A549 (cell line): ENCODE results near the gene CARMIL1. TPM values are rescaled to one million over a fixed set of nuclear protein-coding genes. Genes with fewer than 3 reads are reported as not detected.

ENCODE experiments used
- ATAC-seq, 2 experiments: fragments of 200-7000 bp in 1 of 2; fragments of >200 bp in 1 of 2; cut with Nextera tagmentation in 1 of 2; cut with Tn5 transposase in 1 of 2; 3 replicates each; pipeline versions ENCODE4 v1.8.0 to v1.9.1; 2018 to 2020; ENCODE audit warnings: mild to moderate bottlenecking in 1 of 2, moderate library complexity in 1 of 2
- CTCF ChIA-PET: fragments of 300-600 bp; sonication (Branson Sonifier 250); formaldehyde crosslinking; extraction: SDS; loops from one replicate; lab custom pipeline; 2021; ENCODE audit warnings: antibody characterized with exemption, inconsistent platforms; lab: Yijun Ruan, JAX
- POLR2A ChIA-PET: fragments of 350-600 bp; formaldehyde crosslinking; extraction: SDS; loops from one replicate; lab custom pipeline; 2021; ENCODE audit warnings: antibody characterized with exemption, inconsistent platforms; lab: Yijun Ruan, JAX
- DNase-seq, 2 experiments: peaks; one replicate each; pipeline versions ENCODE4 v3.0.0 to v3.0.0-alpha.2; 2011 to 2016; ENCODE audit warnings: low read depth in 1 of 2, low spot score in 1 of 2
- FAIRE-seq: peaks from 2 replicates; lab custom pipeline; 2011; peaks lifted over from hg19 to GRCh38; lab: Jason Lieb, UNC
- H3K27ac ChIP-seq, 2 experiments: fragments of >200 bp; sonication (Bioruptor Twin); formaldehyde crosslinking; 3 replicates each; pipeline ENCODE4 v1.5.1; 2016 to 2017
- H3K4me1 ChIP-seq: fragments of >200 bp; sonication (Bioruptor Twin); formaldehyde crosslinking; 3 replicates; pipeline ENCODE4 v1.6.1; 2016
- H3K4me2 ChIP-seq: fragments of >200 bp; sonication (Bioruptor Twin); formaldehyde crosslinking; 3 replicates; pipeline ENCODE4 v1.6.1; 2016
- H3K4me3 ChIP-seq: fragments of >200 bp; sonication (Bioruptor Twin); formaldehyde crosslinking; 3 replicates; pipeline ENCODE4 v1.5.1; 2016
- H3K9me3 ChIP-seq: fragments of >200 bp; sonication (Bioruptor Twin); formaldehyde crosslinking; 3 replicates; pipeline ENCODE4 v1.6.1; 2016
- BHLHE40 ChIP-seq: IDR thresholded peaks from 2 replicates; pipeline ENCODE4 v1.6.1; 2012; ENCODE audit warnings: low read depth, low read length, inconsistent platforms
- CEBPB ChIP-seq, 2 experiments: fragments of >200 bp in 1 of 2; sonication (Bioruptor Twin) in 1 of 2; formaldehyde crosslinking in 1 of 2; IDR thresholded peaks; 2 replicates each; pipeline ENCODE4 v1.6.1; 2012 to 2016
- EHMT2 ChIP-seq: fragments of 200-600 bp; sonication (generic); IDR thresholded peaks from 2 replicates; pipeline ENCODE4 v1.6.1; 2016; ENCODE audit warnings: antibody characterized with exemption, low read depth, mild to moderate bottlenecking, moderate library complexity
- EP300 ChIP-seq, 2 experiments: fragments of >200 bp; sonication (Bioruptor Twin); formaldehyde crosslinking; IDR thresholded peaks; 2 replicates in 1 of 2; 3 replicates in 1 of 2; pipeline ENCODE4 v1.6.1; 2016 to 2017
- FOSL2 ChIP-seq, 2 experiments: fragments of 450-650 bp in 1 of 2; fragments of >200 bp in 1 of 2; sonication (Bioruptor Twin) in 1 of 2; formaldehyde crosslinking; IDR thresholded peaks; 2 replicates each; pipeline versions ENCODE4 v1.5.0 to v1.6.1; 2016 to 2020; ENCODE audit warnings: mild to moderate bottlenecking in 1 of 2, moderate library complexity in 1 of 2
- FOXS1 ChIP-seq: fragments of 250-450 bp; sonication (Bioruptor Pico); IDR thresholded peaks from 2 replicates; pipeline ENCODE4 v1.5.0; 2020; ENCODE audit warnings: mild to moderate bottlenecking, moderate library complexity
- GATA3 ChIP-seq: IDR thresholded peaks from 2 replicates; pipeline ENCODE4 v1.6.1; 2012; ENCODE audit warnings: borderline replicate concordance
- HDAC2 ChIP-seq: fragments of 200-600 bp; sonication (generic); IDR thresholded peaks from 2 replicates; pipeline ENCODE4 v1.6.1; 2016
- HOXB5 ChIP-seq: fragments of 250-450 bp; sonication (Bioruptor Pico); IDR thresholded peaks from 2 replicates; pipeline ENCODE4 v1.5.0; 2020; ENCODE audit warnings: mild to moderate bottlenecking, moderate library complexity
- JUN ChIP-seq, 2 experiments: fragments of >200 bp; sonication (Bioruptor Twin); formaldehyde crosslinking; IDR thresholded peaks; 2 replicates in 1 of 2; 3 replicates in 1 of 2; pipeline ENCODE4 v1.6.1; 2016 to 2017
- JUNB ChIP-seq: fragments of >200 bp; sonication (Bioruptor Twin); formaldehyde crosslinking; IDR thresholded peaks from 2 replicates; pipeline ENCODE4 v1.6.1; 2016
- KDM1A ChIP-seq: fragments of 200-600 bp; sonication (generic); IDR thresholded peaks from 2 replicates; pipeline ENCODE4 v1.6.1; 2016; ENCODE audit warnings: low read depth, mild to moderate bottlenecking
- MAZ ChIP-seq: fragments of 150-350 bp; IDR thresholded peaks from 2 replicates; pipeline ENCODE4 v1.6.1; 2014; ENCODE audit warnings: antibody characterized with exemption, low read depth, low read length, borderline replicate concordance
- NFE2L2 ChIP-seq: fragments of 150-350 bp; conservative IDR thresholded peaks from 2 replicates; pipeline ENCODE4 v1.6.1; 2014; ENCODE audit warnings: low read length
- NPAS2 ChIP-seq: fragments of 250-450 bp; sonication (Bioruptor Pico); IDR thresholded peaks from 2 replicates; pipeline ENCODE4 v1.8.0; 2022; ENCODE audit warnings: mild to moderate bottlenecking, moderate library complexity, borderline replicate concordance
- NR3C1 ChIP-seq: fragments of >200 bp; sonication (Bioruptor Twin); formaldehyde crosslinking; IDR thresholded peaks from 3 replicates; pipeline ENCODE4 v1.6.1; 2017
- POLR2A ChIP-seq: IDR thresholded peaks from 2 replicates; pipeline ENCODE4 v1.6.1; 2012; ENCODE audit warnings: mild to moderate bottlenecking, low read length
- RARB ChIP-seq: fragments of 250-450 bp; sonication (Bioruptor Pico); IDR thresholded peaks from 2 replicates; pipeline ENCODE4 v1.8.0; 2021; ENCODE audit warnings: mild to moderate bottlenecking, moderate library complexity
- RCOR1 ChIP-seq: fragments of 150-350 bp; IDR thresholded peaks from 2 replicates; pipeline ENCODE4 v1.6.1; 2014; ENCODE audit warnings: antibody characterized with exemption, low read length, low read depth
- SREBF2 ChIP-seq: fragments of 450-650 bp; IDR thresholded peaks from 2 replicates; pipeline ENCODE4 v1.6.1; 2014; ENCODE audit warnings: mild to moderate bottlenecking, moderate library complexity
- TFCP2L1 ChIP-seq: fragments of 250-450 bp; sonication (Bioruptor Pico); IDR thresholded peaks from 2 replicates; pipeline ENCODE4 v1.5.0; 2021; ENCODE audit warnings: mild to moderate bottlenecking
- TP53 ChIP-seq: fragments of 250-450 bp; sonication (Bioruptor Pico); IDR thresholded peaks from 2 replicates; pipeline ENCODE4 v1.5.0; 2021; ENCODE audit warnings: mild to moderate bottlenecking, moderate library complexity
- ZFP36 ChIP-seq: fragments of 450-650 bp; IDR thresholded peaks from 2 replicates; pipeline ENCODE4 v1.6.1; 2014; ENCODE audit warnings: borderline replicate concordance; ENCODE audit not compliant: partially characterized antibody
- ZNF302 ChIP-seq: fragments of 250-450 bp; sonication (Bioruptor Pico); IDR thresholded peaks from 2 replicates; pipeline ENCODE4 v1.9.0; 2021; ENCODE audit warnings: inconsistent platforms, mild to moderate bottlenecking, moderate library complexity
- ZSCAN20 ChIP-seq: fragments of 250-450 bp; sonication (Bioruptor Pico); IDR thresholded peaks from 2 replicates; pipeline ENCODE4 v1.8.0; 2022; ENCODE audit warnings: mild to moderate bottlenecking, moderate library complexity
- WGBS: methylation state at CpG from one replicate; pipeline ENCODE4 v1.1.6; 2017; ENCODE audit errors: missing lambda C conversion rate; 5-methylcytosine and 5-hydroxymethylcytosine counted together
- polyA plus RNA-seq, 4 experiments: library from polyadenylated mRNA; depleted of rRNA in 3 of 4; stranded (reverse); fragments of >200 nt; fragmentation: RNase III in 1 of 4; extraction: RNeasy Plus Mini Kit Qiagen cat#74134 plus additional on column Dnase treatment in 1 of 4; gene quantifications; 2 replicates in 3 of 4; 3 replicates in 1 of 4; pipeline ENCODE4 v1.2.3, GENCODE V29; 2011 to 2017
- TF ChIP-seq, protein P1 (sequence below): fragments of >200 bp; sonication (Bioruptor Twin); formaldehyde crosslinking; IDR thresholded peaks from 2 replicates; pipeline ENCODE4 v1.6.1; 2016
- TF ChIP-seq, protein P2 (sequence below): fragments of 250-450 bp; sonication (Bioruptor Pico); IDR thresholded peaks from 2 replicates; pipeline ENCODE4 v1.5.0; 2021; ENCODE audit warnings: mild to moderate bottlenecking, moderate library complexity, borderline replicate concordance
- TF ChIP-seq, protein P3 (sequence below): IDR thresholded peaks from 2 replicates; pipeline ENCODE4 v1.6.1; 2012; ENCODE audit warnings: low read depth, borderline replicate concordance
- TF ChIP-seq, protein P4 (sequence below): fragments of >200 bp; sonication (Bioruptor Twin); formaldehyde crosslinking; IDR thresholded peaks from 3 replicates; pipeline ENCODE4 v1.6.1; 2016

Gene CARMIL1
- polyA plus RNA-seq, 2 of the 4 experiments (the other 2 are of a cell fraction): 11.5 to 11.8 TPM

DNA sequence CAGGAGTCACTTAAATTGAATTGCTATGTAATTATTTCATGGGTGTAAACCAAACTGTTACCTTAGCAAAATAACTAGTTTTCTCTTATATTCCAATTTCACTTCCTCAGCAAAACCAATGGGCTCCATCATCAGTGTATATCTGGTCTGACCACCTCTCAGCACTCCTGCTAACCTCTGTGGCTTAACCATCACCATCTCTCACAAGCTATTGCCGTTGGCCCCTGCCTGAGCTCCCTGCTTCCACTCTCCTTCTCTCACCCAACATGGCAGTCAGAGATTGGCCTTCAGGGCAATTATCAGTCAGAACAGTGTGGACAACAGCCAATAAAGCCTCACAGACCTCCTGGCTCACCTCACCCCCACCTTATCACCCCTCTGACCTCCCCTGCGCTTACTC, 124.0 kb downstream of the CARMIL1 start:
- Histone ChIP-seq H3K4me1 (no peaks in the 10 kb centered on the region), H3K9me3 (no peaks in the 10 kb centered on the region), H3K4me2 (no peak overlapping the region), H3K27ac (no peak overlapping the region), H3K4me3 (no peak overlapping the region)
- FAIRE-seq (no peak), DNase-seq (no peak), ATAC-seq (no peak)
- ChIA-PET POLR2A (no interaction called here), CTCF (interaction anchor here (1.1 to 1.2 kb wide), 2 partner anchors 17 to 137 kb away, joined by 3 read pairs; no protein-coding TSS in a partner anchor)
- no peak for TF ChIP-seq BHLHE40
- TF ChIP-seq, protein P1, sequence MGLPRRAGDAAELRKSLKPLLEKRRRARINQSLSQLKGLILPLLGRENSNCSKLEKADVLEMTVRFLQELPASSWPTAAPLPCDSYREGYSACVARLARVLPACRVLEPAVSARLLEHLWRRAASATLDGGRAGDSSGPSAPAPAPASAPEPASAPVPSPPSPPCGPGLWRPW: no peak
- TF ChIP-seq JUN (IDR thresholded peaks at IDR 0.05): no peak
- no peak for TF ChIP-seq NFE2L2
- no peak for TF ChIP-seq CEBPB (IDR thresholded peaks at IDR 0.05)
- TF ChIP-seq NPAS2: no peak
- TF ChIP-seq, protein P2, sequence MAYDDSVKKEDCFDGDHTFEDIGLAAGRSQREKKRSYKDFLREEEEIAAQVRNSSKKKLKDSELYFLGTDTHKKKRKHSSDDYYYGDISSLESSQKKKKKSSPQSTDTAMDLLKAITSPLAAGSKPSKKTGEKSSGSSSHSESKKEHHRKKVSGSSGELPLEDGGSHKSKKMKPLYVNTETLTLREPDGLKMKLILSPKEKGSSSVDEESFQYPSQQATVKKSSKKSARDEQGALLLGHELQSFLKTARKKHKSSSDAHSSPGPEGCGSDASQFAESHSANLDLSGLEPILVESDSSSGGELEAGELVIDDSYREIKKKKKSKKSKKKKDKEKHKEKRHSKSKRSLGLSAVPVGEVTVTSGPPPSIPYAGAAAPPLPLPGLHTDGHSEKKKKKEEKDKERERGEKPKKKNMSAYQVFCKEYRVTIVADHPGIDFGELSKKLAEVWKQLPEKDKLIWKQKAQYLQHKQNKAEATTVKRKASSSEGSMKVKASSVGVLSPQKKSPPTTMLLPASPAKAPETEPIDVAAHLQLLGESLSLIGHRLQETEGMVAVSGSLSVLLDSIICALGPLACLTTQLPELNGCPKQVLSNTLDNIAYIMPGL: no peak
- TF ChIP-seq, protein P3, sequence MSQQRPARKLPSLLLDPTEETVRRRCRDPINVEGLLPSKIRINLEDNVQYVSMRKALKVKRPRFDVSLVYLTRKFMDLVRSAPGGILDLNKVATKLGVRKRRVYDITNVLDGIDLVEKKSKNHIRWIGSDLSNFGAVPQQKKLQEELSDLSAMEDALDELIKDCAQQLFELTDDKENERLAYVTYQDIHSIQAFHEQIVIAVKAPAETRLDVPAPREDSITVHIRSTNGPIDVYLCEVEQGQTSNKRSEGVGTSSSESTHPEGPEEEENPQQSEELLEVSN: no peak
- no peak for TF ChIP-seq POLR2A
- no peak for TF ChIP-seq NR3C1
- TF ChIP-seq EHMT2: no peak
- TF ChIP-seq MAZ: no peak
- no peak for TF ChIP-seq KDM1A
- WGBS: 100% methylated on average over 2 of the region's 2 CpGs

DNA sequence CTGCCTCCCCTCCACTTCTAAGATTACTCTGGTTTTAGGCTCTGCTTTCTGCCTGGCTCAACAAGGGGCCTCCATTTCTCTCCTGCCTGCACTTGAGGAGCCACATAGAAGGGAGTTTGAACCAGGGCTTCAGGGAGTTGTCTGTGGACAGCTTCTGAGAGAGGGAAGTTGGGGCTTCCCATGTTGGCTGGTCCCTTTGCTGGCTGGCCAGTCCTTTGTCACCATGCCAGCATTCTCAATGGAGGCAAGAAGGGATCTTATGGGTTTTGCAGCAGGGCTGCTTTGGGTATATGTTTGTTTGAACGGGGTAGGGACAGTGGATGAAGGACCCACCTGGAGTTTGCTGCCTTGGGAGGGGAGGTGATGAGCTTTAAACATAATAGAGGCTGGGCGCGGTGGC, 124.9 kb downstream of the CARMIL1 start:
- 89% methylated on average over 3 of the region's 3 CpGs for WGBS
- ChIA-PET CTCF (interaction anchor here (1.1 to 1.2 kb wide), 2 partner anchors 18 to 138 kb away, joined by 3 read pairs; no protein-coding TSS in a partner anchor), POLR2A (no interaction called here)
- no peaks in the 10 kb centered on the region for H3K9me3 ChIP-seq
- no peak overlapping the region for H3K4me2 ChIP-seq
- ATAC-seq (no peak), DNase-seq (no peak), FAIRE-seq (no peak)
- H3K27ac ChIP-seq: no peak overlapping the region
- no peak overlapping the region for H3K4me3 ChIP-seq
- no peak for TF ChIP-seq RCOR1
- no peak for TF ChIP-seq MAZ
- no peaks in the 10 kb centered on the region for H3K4me1 ChIP-seq

DNA sequence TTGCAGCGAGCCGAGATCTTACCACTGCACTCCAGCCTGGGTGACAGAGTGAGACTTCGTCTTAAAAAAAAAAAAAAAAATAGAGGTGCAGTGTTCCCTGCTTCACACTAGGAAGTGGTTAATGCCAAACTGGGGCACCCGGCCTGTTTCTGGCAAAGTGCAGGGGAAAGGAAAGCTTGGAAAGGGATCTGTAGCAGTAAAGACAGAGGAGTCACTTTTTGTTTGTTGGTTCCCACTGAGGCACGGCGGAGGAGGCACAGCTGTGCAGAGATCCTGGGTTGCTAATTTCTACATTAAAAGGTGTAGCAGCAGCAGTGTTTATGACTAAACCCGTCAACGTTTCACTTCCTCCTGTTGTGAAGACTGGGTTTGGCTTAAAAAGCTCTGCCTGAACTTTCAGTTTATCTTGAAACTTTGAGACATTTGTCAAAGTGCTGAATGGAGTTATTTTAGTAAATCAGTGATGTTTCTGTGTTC, 125.6 kb downstream of the CARMIL1 start:
- no peak for ATAC-seq
- H3K4me3 ChIP-seq: no peak overlapping the region
- CTCF ChIA-PET: no interaction called here

DNA sequence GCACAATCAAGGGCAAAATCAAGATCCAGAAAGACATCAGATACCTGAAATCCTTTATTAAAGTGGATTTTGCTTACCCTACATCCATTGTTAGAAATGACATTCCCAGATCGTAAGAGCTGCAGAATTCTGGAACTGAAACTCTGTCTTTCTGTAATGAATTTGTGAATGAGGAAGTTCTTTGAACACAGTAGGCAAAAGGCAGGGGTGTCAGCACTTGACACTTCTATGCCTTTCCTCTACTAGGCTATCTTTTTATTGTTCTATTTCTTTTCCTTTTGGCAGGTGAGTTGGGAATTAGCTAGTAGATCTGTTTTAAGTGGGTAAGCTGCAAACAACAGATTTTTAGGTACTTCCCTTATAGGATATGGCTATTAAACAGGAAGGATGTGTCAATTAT, 126.3 kb downstream of the CARMIL1 start:
- ATAC-seq: no peak
- no peak for DNase-seq
- ChIA-PET CTCF (no interaction called here), POLR2A (interaction anchor here (0.5 kb wide), 1 partner anchor 96 kb away, joined by 3 read pairs; no protein-coding TSS in a partner anchor)
- WGBS: 70% methylated on average over 1 of the region's 1 CpG
- no peaks in the 10 kb centered on the region for H3K4me1 ChIP-seq
- no peaks in the 10 kb centered on the region for H3K9me3 ChIP-seq
- H3K27ac ChIP-seq: no peak overlapping the region
- no peak overlapping the region for H3K4me2 ChIP-seq
- no peak overlapping the region for H3K4me3 ChIP-seq
- no peak for FAIRE-seq
- no peak for TF ChIP-seq EP300 (IDR thresholded peaks at IDR 0.05)
- no peak for TF ChIP-seq NR3C1
- TF ChIP-seq TFCP2L1 (CRISPR knock-in tag): no peak
- TF ChIP-seq, protein P4, sequence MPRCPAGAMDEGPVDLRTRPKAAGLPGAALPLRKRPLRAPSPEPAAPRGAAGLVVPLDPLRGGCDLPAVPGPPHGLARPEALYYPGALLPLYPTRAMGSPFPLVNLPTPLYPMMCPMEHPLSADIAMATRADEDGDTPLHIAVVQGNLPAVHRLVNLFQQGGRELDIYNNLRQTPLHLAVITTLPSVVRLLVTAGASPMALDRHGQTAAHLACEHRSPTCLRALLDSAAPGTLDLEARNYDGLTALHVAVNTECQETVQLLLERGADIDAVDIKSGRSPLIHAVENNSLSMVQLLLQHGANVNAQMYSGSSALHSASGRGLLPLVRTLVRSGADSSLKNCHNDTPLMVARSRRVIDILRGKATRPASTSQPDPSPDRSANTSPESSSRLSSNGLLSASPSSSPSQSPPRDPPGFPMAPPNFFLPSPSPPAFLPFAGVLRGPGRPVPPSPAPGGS: no peak
- TF ChIP-seq HDAC2: no peak
- no peak for TF ChIP-seq ZSCAN20 (CRISPR knock-in tag)
- no peak for TF ChIP-seq RARB
- no peak for TF ChIP-seq TP53
- no peak for TF ChIP-seq HOXB5 (CRISPR knock-in tag)
- TF ChIP-seq ZFP36: no peak
- no peak for TF ChIP-seq FOSL2 (IDR thresholded peaks at IDR 0.05)
- no peak for TF ChIP-seq FOSL2 (CRISPR knock-in tag; IDR thresholded peaks at IDR 0.05)
- TF ChIP-seq FOXS1 (CRISPR knock-in tag): no peak
- TF ChIP-seq JUNB: no peak
- no peak for TF ChIP-seq GATA3
- TF ChIP-seq, protein P3: no peak
- TF ChIP-seq ZNF302 (CRISPR knock-in tag): no peak
- no peak for TF ChIP-seq SREBF2

More for the DNA sequence above, 125.6 kb downstream of the CARMIL1 start:
- 85% methylated on average over 8 of the region's 8 CpGs for WGBS
- Histone ChIP-seq H3K9me3 (no peaks in the 10 kb centered on the region), H3K4me2 (no peak overlapping the region), H3K4me1 (no peaks in the 10 kb centered on the region), H3K27ac (no peak overlapping the region)
- POLR2A ChIA-PET: no interaction called here
- DNase-seq (no peak), FAIRE-seq (no peak)
- no peak for TF ChIP-seq TP53
